Uterus (tissue), 2 donors: ENCODE data around the gene SLBP.

Source experiments
- CTCF ChIP-seq, 4 experiments: fragments of 200-600 bp in 2 of 4; fragments of 450-650 bp in 2 of 4; sonication (generic) in 2 of 4; IDR thresholded peaks; one replicate each; pipeline ENCODE4 v1.5.1; 2016 to 2019; ENCODE audit warnings: antibody characterized with exemption in 4 of 4, mild to moderate bottlenecking in 2 of 4, moderate library complexity in 1 of 4
- POLR2A ChIP-seq, 2 donors: fragments of 450-650 bp; IDR thresholded peaks; one replicate each; pipeline ENCODE4 v1.6.1; 2016; ENCODE audit warnings: antibody characterized with exemption in 2 of 2, mild to moderate bottlenecking in 1 of 2, moderate library complexity in 1 of 2

GRCh38 chr4:1644891-1645657, 67.0 kb downstream of the SLBP start:
- TF ChIP-seq CTCF (IDR thresholded peaks at IDR 0.05) = no peak
- no peak for TF ChIP-seq POLR2A (IDR thresholded peaks at IDR 0.05)
